Prostate gland (tissue), 2 donors: Measurements from ENCODE around the gene ADARB2. TPM values are rescaled to one million over a fixed set of nuclear protein-coding genes. Genes with fewer than 3 reads are reported as not detected.

Source experiments
- DNase-seq: peaks from one replicate; pipeline ENCODE4 v3.0.0-alpha.2; 2019; ENCODE audit warnings: low spot score
- H3K27ac ChIP-seq, 2 donors: fragments of 200-600 bp; sonication (generic); 2 replicates each; pipeline ENCODE4 v1.5.1; 2017 to 2019
- H3K27me3 ChIP-seq: fragments of 200-600 bp; sonication (generic); replicated peaks from 2 replicates; pipeline ENCODE4 v1.5.1; 2019; ENCODE audit not compliant: insufficient read depth
- H3K36me3 ChIP-seq, 2 donors: fragments of 200-600 bp; sonication (generic); 1 replicate in 1 of 2; 2 replicates in 1 of 2; pipeline versions ENCODE4 v1.5.1 to v1.8.1; 2017 to 2019
- H3K4me1 ChIP-seq: fragments of 200-600 bp; sonication (generic); replicated peaks from 2 replicates; pipeline ENCODE4 v1.5.1; 2019
- H3K4me3 ChIP-seq, 2 donors: fragments of 200-600 bp; sonication (generic); 2 replicates each; pipeline ENCODE4 v1.5.1; 2017 to 2019
- H3K9me3 ChIP-seq: fragments of 200-600 bp; sonication (generic); 2 replicates; pipeline ENCODE4 v1.5.1; 2017
- POLR2A ChIP-seq: fragments of 450-650 bp; IDR thresholded peaks from one replicate; pipeline ENCODE4 v1.6.1; 2016; ENCODE audit warnings: antibody characterized with exemption, mild to moderate bottlenecking
- POLR2AphosphoS5 ChIP-seq: sonication (generic); formaldehyde crosslinking; IDR thresholded peaks from one replicate; pipeline ENCODE4 v1.6.1; 2017; ENCODE audit warnings: antibody characterized with exemption
- WGBS: methylation state at CpG from one replicate; pipeline ENCODE4 v1.1.5; 2018; 5-methylcytosine and 5-hydroxymethylcytosine counted together
- intact Hi-C: fragments of 100-400 bp; cut with DNase I; formaldehyde crosslinking; loops from one replicate; pipeline ENCODE4 v1.14.2; 2022
- total RNA-seq, 2 donors: library from RNA; depleted of rRNA; stranded (reverse); fragments of >200 nt; gene quantifications; one replicate each; pipeline ENCODE4 v1.1.0, GENCODE V29; 2016
- TF ChIP-seq, protein P1 (sequence below), 4 experiments: fragments of 200-600 bp in 2 of 4; fragments of 450-650 bp in 2 of 4; sonication (generic) in 2 of 4; IDR thresholded peaks; 1 replicate in 3 of 4; 2 replicates in 1 of 4; pipeline ENCODE4 v1.5.1; 2016 to 2019; ENCODE audit warnings: antibody characterized with exemption in 4 of 4, mild to moderate bottlenecking in 2 of 4, moderate library complexity in 2 of 4

ADARB2 gene
- total RNA-seq, 2 donors from 2014 or later, result 0.36 to 10.5 TPM

DNA sequence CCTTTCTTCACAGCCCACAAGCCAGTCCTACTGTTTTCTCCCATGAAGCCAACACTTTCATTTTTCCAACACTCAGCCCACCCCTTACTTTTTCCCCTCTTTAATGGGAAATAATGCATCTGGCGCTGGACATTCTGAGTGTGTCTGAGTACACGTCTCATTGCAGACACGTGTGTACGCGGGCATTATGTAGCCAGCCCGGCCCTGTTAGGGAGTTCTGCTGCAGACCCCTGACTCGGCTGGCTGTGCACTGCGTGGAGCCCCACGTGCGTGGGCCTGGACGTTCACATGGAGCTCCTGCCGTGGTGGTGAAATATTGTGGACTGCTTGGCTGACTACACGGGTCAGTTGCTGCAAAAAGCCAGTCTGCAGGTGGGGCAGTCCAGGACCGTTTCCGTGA is 233.0 kb downstream of the ADARB2 start:
- H3K9me3 ChIP-seq, result no peaks in the 10 kb centered on the region
- no peaks in the 10 kb centered on the region for H3K36me3 ChIP-seq
- H3K27me3 ChIP-seq, result no peaks in the 10 kb centered on the region
- 92% methylated on average over 15 of the region's 15 CpGs for WGBS
- no peak overlapping the region for H3K27ac ChIP-seq
- intact Hi-C loops, result no loop called here
- TF ChIP-seq, protein P1, sequence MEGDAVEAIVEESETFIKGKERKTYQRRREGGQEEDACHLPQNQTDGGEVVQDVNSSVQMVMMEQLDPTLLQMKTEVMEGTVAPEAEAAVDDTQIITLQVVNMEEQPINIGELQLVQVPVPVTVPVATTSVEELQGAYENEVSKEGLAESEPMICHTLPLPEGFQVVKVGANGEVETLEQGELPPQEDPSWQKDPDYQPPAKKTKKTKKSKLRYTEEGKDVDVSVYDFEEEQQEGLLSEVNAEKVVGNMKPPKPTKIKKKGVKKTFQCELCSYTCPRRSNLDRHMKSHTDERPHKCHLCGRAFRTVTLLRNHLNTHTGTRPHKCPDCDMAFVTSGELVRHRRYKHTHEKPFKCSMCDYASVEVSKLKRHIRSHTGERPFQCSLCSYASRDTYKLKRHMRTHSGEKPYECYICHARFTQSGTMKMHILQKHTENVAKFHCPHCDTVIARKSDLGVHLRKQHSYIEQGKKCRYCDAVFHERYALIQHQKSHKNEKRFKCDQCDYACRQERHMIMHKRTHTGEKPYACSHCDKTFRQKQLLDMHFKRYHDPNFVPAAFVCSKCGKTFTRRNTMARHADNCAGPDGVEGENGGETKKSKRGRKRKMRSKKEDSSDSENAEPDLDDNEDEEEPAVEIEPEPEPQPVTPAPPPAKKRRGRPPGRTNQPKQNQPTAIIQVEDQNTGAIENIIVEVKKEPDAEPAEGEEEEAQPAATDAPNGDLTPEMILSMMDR (IDR thresholded peaks at IDR 0.05), result no peak
- TF ChIP-seq POLR2A (no peak), POLR2AphosphoS5 (no peak)
- H3K4me3 ChIP-seq, result no peak overlapping the region
- no peak for DNase-seq
- no peaks in the 10 kb centered on the region for H3K4me1 ChIP-seq

DNA sequence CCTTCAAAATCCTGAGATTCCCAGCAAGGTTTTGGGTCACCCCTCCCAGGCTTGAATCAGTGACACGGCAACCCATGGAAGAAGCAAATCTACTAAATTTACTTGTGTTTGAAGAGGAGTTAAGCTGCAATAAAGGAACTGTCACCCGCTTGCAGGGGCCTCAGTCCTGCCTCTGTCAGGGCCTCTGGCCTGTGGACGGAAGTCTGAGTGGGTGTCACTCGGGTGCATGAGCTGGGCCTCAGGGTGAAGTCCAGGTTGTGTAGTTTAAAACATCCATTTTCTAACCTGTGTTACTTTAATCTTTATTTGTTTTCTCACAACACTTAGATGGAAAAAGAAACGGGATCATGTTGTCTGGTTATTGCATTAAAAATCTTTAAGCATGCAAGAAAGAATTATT is 234.9 kb downstream of the ADARB2 start:
- Histone ChIP-seq H3K9me3 (no peaks in the 10 kb centered on the region), H3K4me3 (no peak overlapping the region), H3K27ac (no peak overlapping the region), H3K27me3 (no peaks in the 10 kb centered on the region), H3K36me3 (no peaks in the 10 kb centered on the region), H3K4me1 (no peaks in the 10 kb centered on the region)
- WGBS, result 56% methylated on average over 5 of the region's 5 CpGs
- intact Hi-C loops, result no loop called here
- DNase-seq, result no peak
- TF ChIP-seq POLR2A (no peak), POLR2AphosphoS5 (no peak)
- TF ChIP-seq, protein P1 (IDR thresholded peaks at IDR 0.05), result no peak

DNA sequence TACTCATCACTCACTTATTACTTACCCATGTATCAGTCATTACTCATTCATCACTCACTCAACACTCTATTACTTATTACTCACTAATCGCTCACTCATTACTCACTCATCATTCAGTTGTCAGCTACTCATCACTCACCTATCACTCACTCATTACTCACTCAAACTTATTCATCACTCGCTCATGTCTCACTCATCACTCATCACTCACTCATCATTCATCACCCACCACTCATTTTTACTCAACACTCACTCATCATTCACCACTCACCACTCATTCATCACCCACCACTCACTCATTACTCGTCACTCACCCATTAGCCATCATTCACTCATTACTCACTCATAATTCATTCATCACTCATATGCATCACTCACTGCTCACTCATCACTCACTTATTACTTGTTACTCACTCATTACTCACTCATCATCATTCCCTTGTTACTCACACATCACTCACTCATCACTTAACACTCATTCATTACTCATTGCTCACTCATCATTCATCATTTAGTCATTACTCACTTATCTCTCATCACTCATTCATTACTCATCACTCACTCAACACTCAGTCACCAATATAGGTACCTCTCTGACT is 237.9 kb downstream of the ADARB2 start:
- intact Hi-C loops, result no loop called here
- no peak for TF ChIP-seq POLR2A
- TF ChIP-seq, protein P1 (IDR thresholded peaks at IDR 0.05), result no peak
- no peak for TF ChIP-seq POLR2AphosphoS5
- no peak overlapping the region for H3K4me3 ChIP-seq

DNA sequence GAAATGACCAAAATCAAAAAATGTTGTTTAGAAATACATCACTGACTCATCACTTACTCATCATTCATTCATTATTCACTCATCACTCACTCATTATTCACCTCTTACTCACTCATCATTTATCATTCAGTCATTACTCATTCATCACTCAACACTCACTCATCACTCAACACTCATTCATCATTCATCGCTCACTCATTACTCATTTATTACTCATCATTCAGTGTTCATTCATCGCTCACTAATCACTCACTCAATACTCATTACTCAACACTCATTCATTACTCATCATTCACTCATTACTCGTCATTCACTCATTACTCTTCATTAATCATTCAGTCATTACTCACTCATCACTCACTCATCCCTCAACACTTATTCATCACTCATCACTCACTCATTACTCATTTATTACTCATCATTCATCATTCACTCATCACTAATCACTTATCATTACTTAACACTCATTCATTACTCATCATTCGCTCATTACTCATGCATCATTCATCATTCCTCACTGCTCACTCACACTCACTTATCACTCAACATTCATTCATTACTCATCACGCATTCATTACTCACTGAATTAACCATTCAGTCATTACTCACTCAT is 238.5 kb downstream of the ADARB2 start:
- 95% methylated on average over 5 of the region's 5 CpGs for WGBS
- DNase-seq, result no peak
- H3K4me1 ChIP-seq, result no peaks in the 10 kb centered on the region
- no peaks in the 10 kb centered on the region for H3K9me3 ChIP-seq
- intact Hi-C loops, result no loop called here
- no peaks in the 10 kb centered on the region for H3K27me3 ChIP-seq
- no peak overlapping the region for H3K4me3 ChIP-seq
- H3K27ac ChIP-seq, result no peak overlapping the region
- no peaks in the 10 kb centered on the region for H3K36me3 ChIP-seq
- TF ChIP-seq, protein P1 (IDR thresholded peaks at IDR 0.05), result no peak
- TF ChIP-seq POLR2A (no peak), POLR2AphosphoS5 (no peak)

More for the DNA sequence above, 237.9 kb downstream of the ADARB2 start:
- DNase-seq, result no peak
- no peaks in the 10 kb centered on the region for H3K4me1 ChIP-seq
- WGBS, result 95% methylated on average over 3 of the region's 3 CpGs
- H3K27me3 ChIP-seq, result no peaks in the 10 kb centered on the region
- H3K36me3 ChIP-seq, result no peaks in the 10 kb centered on the region
- H3K9me3 ChIP-seq, result no peaks in the 10 kb centered on the region
- no peak overlapping the region for H3K27ac ChIP-seq

DNA sequence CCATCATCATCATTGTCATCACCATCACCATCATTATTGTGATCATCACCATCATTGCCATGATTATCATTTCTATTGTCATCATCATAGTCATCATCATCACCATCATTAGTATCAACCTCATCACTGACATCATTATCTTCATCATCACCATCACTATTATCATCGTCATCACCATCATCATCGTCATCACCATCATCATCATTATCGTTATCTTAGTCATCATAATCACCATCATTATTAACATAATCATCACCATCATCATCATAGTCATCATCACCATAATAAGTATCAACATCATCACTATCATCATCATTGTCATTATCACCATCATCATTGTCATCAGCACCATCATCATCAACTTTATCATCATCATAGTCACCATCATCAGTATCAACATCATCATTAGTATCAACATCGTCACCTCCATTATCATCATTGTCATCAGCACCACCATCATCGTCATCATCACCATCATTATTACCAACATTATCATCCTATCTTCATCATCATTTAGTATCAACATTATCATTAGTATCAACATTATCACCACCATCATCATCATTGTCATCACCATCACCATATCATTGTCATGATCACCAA is 241.3 kb downstream of the ADARB2 start:
- Histone ChIP-seq H3K4me1 (no peaks in the 10 kb centered on the region), H3K27ac (no peak overlapping the region), H3K27me3 (no peaks in the 10 kb centered on the region), H3K4me3 (no peak overlapping the region), H3K36me3 (no peaks in the 10 kb centered on the region), H3K9me3 (no peaks in the 10 kb centered on the region)
- WGBS, result 96% methylated on average over 5 of the region's 5 CpGs
- TF ChIP-seq POLR2A, result no peak
- no peak for TF ChIP-seq POLR2AphosphoS5
- TF ChIP-seq, protein P1 (IDR thresholded peaks at IDR 0.05), result no peak
- DNase-seq, result no peak
- intact Hi-C loops, result no loop called here
